Measurements from ENCODE around the gene SH3BGRL2. TPM values are rescaled to one million over a fixed set of nuclear protein-coding genes. Genes with fewer than 3 reads are reported as not detected.

Gene SH3BGRL2
- total and polyA plus RNA-seq, 2 experiments from 2014 or later: 8.4 to 24.5 TPM

- Histone ChIP-seq H3K4me3 (no peak overlapping the region), H3K4me1 (ENCODE audit: insufficient read depth) (no peaks in the 10 kb centered on the region), H3K36me3 (ENCODE audit: insufficient read depth) (no peaks in the 10 kb centered on the region), H3K4me2 (no peak overlapping the region), H4K20me1 (replicated peaks; ENCODE audit: insufficient read depth) (no peaks in the 10 kb centered on the region), H3K27me3 (ENCODE audit: insufficient read depth) (no peaks in the 10 kb centered on the region), H3K9me2 (ENCODE audit: insufficient read depth) (no peaks in the 10 kb centered on the region), H3F3A (replicated peaks; ENCODE audit: low read depth) (no peaks in the 10 kb centered on the region), H3K27ac (ENCODE audit: low read depth) (no peak overlapping the region), H2AFZ (no peak overlapping the region), H3K79me2 (replicated peaks; ENCODE audit: insufficient read depth) (no peaks in the 10 kb centered on the region)
- peaks cover 2% of the 10 kb centered on the region for H3K27me3 Mint-ChIP-seq (ENCODE audit: insufficient read depth, low read depth, poor library complexity)
- DNase-seq (ENCODE audit: low spot score): no peak
- no peak overlapping the region for H3K27ac Mint-ChIP-seq
- H3K4me1 Mint-ChIP-seq: peaks cover 9% of the 10 kb centered on the region; the same call in 2 of the 3 replicates
- TF ChIP-seq EZH2phosphoT487 (IDR thresholded peaks at IDR 0.05; ENCODE audit: unreplicated experiment) (no peak), CREB1 (CRISPR knock-in tag; IDR thresholded peaks at IDR 0.05; ENCODE audit: low read depth) (no peak), REST (IDR thresholded peaks at IDR 0.05; ENCODE audit: unreplicated experiment) (no peak), STAT1 (IDR thresholded peaks at IDR 0.05; ENCODE audit: unreplicated experiment) (no peak), JUNB (IDR thresholded peaks at IDR 0.05; ENCODE audit: unreplicated experiment) (no peak), CTCF (conservative IDR thresholded peaks at IDR 0.05; ENCODE audit: low read depth in 2 of 2) (no peak), ZNF462 (CRISPR knock-in tag; IDR thresholded peaks at IDR 0.05) (no peak), NANOG (IDR thresholded peaks at IDR 0.05; ENCODE audit: borderline replicate concordance) (no peak), ZNF114 (CRISPR knock-in tag; IDR thresholded peaks at IDR 0.05) (no peak), EZH2 (IDR thresholded peaks at IDR 0.05; ENCODE audit: low read depth, unreplicated experiment) (no peak), ETS1 (IDR thresholded peaks at IDR 0.05) (no peak), ZNF331 (CRISPR knock-in tag; IDR thresholded peaks at IDR 0.05; ENCODE audit: low read depth) (no peak), POLR2AphosphoS5 (IDR thresholded peaks at IDR 0.05; ENCODE audit: low read depth) (no peak)
- no peaks in the 10 kb centered on the region for H3K36me3 Mint-ChIP-seq (ENCODE audit: low read depth)
- H3K9me3 Mint-ChIP-seq: no peaks in the 10 kb centered on the region
- ATAC-seq: no peak
- no peak overlapping the region for H3K4me3 Mint-ChIP-seq
Observed at GRCh38 chr6:79613912-79614311, 17.2 kb upstream of the SH3BGRL2 start.
